GM19099 (cell line): ENCODE measurements around the gene SLFN12L.

Experiments used
- POLR2A ChIP-seq: IDR thresholded peaks from 3 replicates; pipeline ENCODE4 v1.6.1; 2011; ENCODE audit warnings: low read depth; ENCODE audit not compliant: insufficient read length; ENCODE audit errors: extremely low read depth

The SLFN12L gene

GRCh38 chr17:35537601-35538141 lies at the start of gene SLFN12L:
TSS of gene SLFN12L (minus strand) at chr17:35537678. CDS start at chr17:35522364, 15,314 bp downstream.
- TF ChIP-seq POLR2A, result peak; percentile 72

DNA sequence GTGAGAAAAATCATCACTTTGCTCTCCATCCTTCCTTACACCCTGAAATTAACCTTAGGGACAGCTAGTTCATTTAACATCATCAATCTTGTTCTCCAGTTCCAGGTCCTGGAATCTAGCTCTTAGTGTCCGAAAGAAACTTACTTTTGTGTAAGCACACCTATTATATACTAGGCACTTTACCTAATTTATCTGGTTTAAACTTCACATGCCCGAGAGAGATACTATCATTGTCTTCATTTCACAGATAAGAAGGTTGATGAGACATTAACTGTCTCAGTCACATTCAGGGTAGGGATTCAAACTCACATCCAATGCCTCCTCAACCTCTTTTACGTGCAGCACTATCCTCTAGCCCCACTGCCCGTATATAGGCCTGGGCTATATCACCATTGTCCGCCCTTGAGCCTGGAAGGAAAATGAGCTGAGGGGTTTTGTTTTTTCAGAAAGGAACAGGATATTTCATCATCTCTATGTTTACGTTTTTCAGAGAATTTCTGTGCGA lies 49.1 kb upstream of the SLFN12L start:
- no peak for TF ChIP-seq POLR2A

DNA sequence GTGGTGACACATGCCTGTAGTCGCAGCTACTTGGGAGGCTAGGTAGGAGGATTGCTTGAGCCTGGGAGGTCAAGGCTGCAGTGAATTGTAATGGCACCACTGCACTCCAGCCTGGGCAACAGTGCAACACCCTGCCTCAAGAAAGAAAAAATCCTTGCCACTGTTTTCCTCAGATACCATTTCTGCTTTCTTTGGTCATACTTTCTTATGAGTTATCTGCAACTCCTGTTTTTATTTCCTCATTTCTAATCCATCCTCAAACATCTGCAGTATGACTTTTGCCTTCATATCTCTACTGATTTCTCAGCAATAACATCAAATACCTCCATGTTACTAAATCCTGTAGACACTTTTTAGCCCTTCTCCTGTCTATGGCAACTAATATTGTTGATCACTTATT lies 46.6 kb upstream of the SLFN12L start:
- no peak for TF ChIP-seq POLR2A

- TF ChIP-seq POLR2A, result no peak
Measured at GRCh38 chr17:35578929-35579432, 41.5 kb upstream of the SLFN12L start.

- peak; percentile 90 for TF ChIP-seq POLR2A
Measured at GRCh38 chr17:35578197-35578928, 40.9 kb upstream of the SLFN12L start, which contains the start of gene PEX12. TSS of gene PEX12 (minus strand) at chr17:35578571. CDS start at chr17:35578021, 550 bp downstream.

DNA sequence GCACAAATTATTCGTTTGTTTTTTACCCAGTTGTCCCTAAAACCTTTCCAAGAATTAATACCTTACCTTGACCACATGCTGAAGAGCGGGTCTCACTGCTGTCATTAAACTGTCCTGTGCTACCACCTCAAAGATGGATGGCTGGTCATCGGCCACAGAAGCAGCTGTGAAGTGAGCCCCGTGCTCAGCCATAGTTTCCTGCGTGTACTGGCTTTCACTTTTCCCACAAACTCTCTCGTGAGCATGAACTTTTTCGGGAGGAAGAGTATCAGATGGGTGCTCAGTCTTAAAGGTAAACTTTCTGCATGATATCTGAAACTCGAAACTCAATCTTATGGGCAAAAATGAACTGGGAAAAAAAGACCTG lies 40.3 kb upstream of the SLFN12L start:
- TF ChIP-seq POLR2A, result no peak

DNA sequence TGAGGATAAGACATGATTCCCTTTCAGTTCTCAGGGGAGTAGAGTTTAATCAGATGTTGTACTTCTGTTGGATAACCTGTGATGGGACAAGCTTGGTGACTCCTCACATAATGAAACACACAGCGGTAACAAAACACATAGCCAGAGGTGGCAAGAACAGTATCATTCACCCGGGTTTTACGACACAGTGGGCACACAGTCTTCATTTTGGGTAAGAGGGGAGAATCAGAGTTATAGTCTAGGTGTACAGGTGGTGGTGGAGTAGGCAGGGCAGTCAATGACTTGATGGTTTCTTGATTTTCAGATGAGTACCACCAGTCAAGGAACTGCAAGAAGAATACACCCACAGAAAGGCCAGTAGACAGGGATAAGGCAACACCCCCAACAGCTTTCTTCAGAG lies 38.3 kb upstream of the SLFN12L start:
- no peak for TF ChIP-seq POLR2A

DNA sequence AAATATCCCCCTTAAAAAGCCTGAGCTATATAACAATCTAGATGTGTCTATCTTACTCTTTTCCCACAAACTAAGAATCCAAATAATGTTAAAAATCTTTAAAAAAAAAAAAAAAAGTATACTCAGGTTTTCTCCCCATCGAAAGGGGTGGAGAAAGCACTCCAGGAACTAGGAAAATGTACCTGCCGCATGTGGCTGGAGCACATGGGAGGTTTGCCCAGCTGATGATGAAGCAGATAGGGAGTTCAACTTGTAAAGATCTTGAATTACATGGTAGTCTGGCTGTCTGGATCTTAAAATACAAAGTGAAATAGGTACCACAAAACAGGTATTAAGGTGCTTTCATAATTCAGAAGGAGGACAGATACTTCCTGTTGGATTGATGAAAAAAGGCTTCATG lies 31.9 kb upstream of the SLFN12L start:
- TF ChIP-seq POLR2A, result no peak

DNA sequence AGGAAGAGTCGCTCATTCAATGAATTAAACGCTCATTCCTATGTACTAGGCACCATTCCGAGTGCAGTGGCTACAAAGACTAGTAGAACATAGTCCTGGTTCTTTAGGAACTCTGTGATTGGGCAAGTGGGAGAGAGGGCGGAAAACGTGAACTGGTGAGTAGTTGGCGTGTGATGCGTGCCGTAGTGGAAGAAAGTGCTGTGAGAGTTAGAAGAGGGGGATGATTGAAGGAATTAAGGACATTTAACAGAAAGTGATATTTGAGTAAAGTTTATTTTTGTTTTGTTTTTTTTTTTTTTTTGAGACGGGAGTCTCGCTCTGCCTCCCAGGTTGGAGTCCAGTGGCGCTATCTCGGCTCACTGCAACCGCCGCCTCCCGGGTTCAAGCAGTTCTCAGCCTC lies 31.1 kb upstream of the SLFN12L start:
- TF ChIP-seq POLR2A, result no peak

DNA sequence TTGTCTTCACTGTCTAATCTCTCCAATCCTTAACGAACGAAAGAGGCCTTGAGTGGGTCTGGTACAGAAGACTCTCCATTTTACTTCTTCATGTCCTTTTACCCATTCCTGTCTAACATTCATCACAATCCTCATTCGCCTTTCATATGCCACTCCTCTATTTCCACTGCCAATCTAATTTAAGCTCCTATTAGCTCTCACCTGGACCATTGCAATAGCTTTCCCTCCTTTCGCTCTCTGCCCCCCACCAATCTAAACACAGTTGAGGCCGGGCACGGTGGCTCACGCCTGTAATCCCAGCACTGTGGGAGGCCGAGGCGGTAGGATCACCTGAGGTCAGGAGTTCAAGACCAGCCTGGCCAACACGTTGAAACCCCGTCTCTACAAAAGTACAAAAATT lies 29.5 kb upstream of the SLFN12L start:
- no peak for TF ChIP-seq POLR2A

- TF ChIP-seq POLR2A, result no peak
Measured at GRCh38 chr17:35560703-35561102, 23.2 kb upstream of the SLFN12L start, which contains the start of gene SLFN14. TSS of gene SLFN14 (minus strand) at chr17:35560819. CDS start at chr17:35558062, 2,757 bp downstream.

DNA sequence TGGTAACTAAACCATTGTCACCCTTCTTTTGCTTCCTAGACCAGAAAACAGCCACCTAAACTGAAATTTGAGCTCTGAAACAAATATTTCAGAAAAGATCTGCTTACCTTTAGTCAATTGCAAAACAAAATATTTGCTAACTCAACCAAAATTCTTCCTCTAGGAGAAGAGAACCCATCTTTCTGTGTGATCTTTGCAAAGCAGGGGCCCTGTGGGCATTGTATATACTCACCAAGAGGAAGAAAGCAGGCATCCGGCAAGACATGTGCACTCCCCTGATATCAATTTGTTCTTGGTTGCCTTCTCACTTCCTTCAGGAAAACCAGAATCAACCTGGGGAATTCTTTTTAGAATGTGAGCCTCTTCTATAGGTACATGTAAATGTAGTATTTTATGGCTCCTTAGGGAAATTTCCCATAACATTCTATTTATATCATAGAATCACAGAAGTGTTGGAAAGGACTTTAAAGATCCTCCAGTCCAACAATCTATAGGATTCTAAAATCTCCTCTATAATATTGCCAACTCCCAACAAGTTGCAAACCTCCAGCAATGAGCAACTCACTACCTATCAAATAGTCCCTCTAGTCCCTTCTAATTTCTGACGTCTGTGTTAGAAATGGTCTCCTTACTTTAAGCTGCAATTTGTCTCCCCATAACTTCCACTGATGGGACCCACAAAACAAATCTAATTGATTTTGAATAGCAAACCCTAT lies 22.2 kb upstream of the SLFN12L start:
- no peak for TF ChIP-seq POLR2A

GRCh38 chr17:35557353-35557752 lies 19.9 kb upstream of the SLFN12L start:
- no peak for TF ChIP-seq POLR2A

GRCh38 chr17:35555691-35556090 lies 18.2 kb upstream of the SLFN12L start:
- no peak for TF ChIP-seq POLR2A

DNA sequence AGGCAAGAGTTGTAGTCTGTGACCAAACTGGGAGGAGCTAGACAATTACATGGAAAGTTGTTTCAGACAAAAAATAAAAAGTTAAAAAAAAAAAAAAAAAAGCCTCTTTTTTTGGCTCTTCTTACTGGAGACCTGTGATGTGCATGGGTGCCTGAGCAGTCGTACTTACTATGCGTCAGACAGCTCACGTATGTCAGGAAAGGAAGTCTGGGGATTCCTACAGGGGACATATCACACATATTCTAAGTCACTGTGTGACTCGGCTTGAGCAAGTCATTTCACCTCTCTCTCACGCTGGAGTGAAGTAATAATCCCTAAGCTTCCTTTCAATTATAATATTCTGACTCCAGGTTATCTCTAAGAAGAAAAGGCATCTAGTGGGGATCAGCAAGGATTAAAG lies 17.2 kb upstream of the SLFN12L start:
- TF ChIP-seq POLR2A, result no peak

DNA sequence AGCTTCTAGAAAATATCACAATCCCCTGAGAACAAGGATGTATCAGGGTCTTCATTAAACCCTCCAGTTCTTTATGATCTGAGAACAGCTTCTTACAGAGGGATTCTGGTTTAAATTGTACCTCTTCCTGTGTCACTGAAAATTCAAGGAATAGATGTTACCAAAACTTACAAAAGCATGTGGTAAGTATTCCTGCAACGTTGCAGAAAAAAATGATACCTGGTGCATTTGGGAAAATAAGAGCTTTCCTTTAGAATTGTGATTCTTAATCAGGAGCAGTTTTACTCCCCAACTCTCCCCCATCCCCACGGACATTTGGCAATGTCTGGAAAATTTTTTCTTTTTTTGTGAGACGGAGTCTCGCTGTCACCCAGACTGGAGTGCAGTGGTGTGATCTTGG lies 15.8 kb upstream of the SLFN12L start:
- TF ChIP-seq POLR2A, result no peak

DNA sequence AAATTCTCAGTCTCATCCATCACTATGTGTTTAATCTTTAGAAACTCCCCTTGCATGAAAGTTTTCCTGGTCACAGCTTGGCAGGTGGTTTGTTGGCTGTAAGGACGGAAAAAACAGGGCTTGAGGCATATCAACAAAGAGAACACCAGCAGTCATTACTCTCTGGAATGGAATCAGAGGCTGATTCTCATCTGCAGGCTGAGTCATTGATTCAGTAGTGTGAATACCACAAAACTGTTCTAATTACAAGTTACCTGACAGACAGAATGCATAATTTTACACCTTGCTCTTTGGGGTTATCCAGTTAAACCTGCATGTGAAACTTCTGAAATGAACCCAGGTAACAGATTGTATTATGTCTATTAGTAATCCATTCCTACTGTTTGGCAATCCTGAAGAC lies 11.5 kb upstream of the SLFN12L start:
- TF ChIP-seq POLR2A, result no peak
